ENCODE results near the gene ERVH48-1.
A peak's percentile ranks its signal among the peaks of the same experiment; 100 is the strongest.
"Not testable (repeated sequence)": the region's sequence is repeated elsewhere in the genome, so short reads cannot be mapped to it uniquely, and the experiment has no call there.

ERVH48-1 gene

GRCh38 chr21:42932378-42933136, 7.1 kb upstream of the ERVH48-1 start:
- not testable (repeated sequence) for H3K36me3 ChIP-seq (ENCODE audit: insufficient read depth, low read length); H3K9ac ChIP-seq (ENCODE audit: low read depth, low read length); H3K9me3 ChIP-seq (ENCODE audit: control insufficient read depth, insufficient read depth, low read length)
- peaks cover 21% of the 10 kb centered on the region for H3K4me1 ChIP-seq (ENCODE audit: insufficient read depth, low read length)

DNA sequence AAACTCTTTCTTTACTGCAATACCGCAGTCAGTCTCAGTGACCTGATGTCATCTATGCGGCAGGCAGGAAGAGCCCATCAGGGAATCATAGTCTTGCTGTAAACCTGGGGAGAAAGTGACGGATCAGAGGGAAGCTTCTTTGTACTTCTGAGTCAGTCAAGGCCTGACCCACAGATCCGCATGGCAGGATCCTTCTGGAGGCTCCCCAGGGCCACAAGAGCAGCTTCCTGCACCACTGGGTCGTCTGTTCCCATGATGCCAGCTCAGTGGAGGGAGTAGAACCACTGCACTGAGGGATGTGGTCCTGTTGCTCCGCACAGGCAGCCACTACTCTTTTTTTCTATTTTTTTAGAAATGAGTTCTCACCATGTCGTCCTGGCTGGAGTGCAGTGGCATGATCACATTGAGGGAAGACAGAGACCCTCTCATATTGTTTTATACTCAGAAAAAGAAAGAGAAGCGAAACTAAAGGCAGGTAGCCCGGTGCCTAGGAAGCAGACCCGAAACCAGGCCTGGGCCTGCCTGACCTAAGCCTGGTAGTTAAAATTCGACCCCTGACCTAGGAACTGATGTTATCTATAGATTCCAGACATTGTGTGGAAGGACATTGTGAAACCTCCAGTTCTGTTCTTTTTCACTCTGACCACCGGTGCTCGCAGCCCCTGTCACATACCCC, 6.3 kb upstream of the ERVH48-1 start:
- Histone ChIP-seq H3K36me3 (ENCODE audit: insufficient read depth, low read length) (no peaks in the 10 kb centered on the region), H3K9ac (ENCODE audit: low read depth, low read length) (0 out of 2 replicates have a peak overlapping the region, but pooled peaks have one; percentile 8), H3K9me3 (ENCODE audit: control insufficient read depth, insufficient read depth, low read length) (no peaks in the 10 kb centered on the region; the same call in 1 of the 2 replicates), H3K4me1 (ENCODE audit: insufficient read depth, low read length) (peaks cover 17% of the 10 kb centered on the region)

- Histone ChIP-seq H3K4me1 (ENCODE audit: insufficient read depth, low read length) (peaks cover 13% of the 10 kb centered on the region), H3K9me3 (ENCODE audit: control insufficient read depth, insufficient read depth, low read length) (no peaks in the 10 kb centered on the region; the same call in 1 of the 2 replicates), H3K36me3 (ENCODE audit: insufficient read depth, low read length) (no peaks in the 10 kb centered on the region), H3K9ac (ENCODE audit: low read depth, low read length) (no peak overlapping the region)
These were observed 4.5 kb upstream of the ERVH48-1 start for GRCh38 chr21:42929969-42930368.

DNA sequence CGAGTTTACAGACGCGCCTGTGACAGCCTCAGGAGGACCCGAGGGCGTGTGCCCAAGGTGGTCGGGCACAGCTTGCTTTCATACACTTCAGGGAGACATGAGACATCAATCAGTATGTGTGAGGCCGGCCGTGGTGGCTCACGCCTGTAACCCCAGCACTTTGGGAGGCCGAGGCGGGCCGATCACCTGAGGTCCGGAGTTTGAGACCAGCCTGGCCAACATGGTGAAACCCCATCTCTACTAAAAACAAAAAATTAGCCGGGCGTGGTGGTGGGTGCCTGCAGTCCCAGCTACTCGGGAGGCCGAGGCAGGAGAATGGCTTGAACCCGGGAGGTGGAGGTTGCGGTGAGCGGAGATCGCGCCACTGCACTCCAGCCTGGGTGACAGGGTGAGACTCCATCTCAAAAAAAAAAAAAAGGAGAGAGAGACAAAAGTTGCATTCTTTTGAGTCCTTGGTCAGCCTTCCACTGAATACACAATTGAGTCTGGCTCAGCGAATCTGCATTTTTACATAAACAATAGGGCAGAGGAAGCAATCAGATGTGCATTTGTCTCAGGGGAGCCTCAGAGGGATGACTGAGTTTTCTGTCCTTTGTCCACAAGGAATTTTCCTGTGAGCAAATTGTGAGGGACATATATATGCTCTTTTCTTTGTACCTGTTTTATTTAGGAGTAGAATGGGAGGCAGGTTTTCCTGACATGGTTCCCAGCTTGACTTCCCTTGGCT, 2.2 kb upstream of the ERVH48-1 start:
- H3K9me3 ChIP-seq (ENCODE audit: control insufficient read depth, insufficient read depth, low read length); H3K36me3 ChIP-seq (ENCODE audit: insufficient read depth, low read length): not testable (repeated sequence)
- peak overlapping the region; percentile 29; the same call in 1 of the 2 replicates for H3K9ac ChIP-seq (ENCODE audit: low read depth, low read length)
- peaks cover 22% of the 10 kb centered on the region for H3K4me1 ChIP-seq (ENCODE audit: insufficient read depth, low read length)

DNA sequence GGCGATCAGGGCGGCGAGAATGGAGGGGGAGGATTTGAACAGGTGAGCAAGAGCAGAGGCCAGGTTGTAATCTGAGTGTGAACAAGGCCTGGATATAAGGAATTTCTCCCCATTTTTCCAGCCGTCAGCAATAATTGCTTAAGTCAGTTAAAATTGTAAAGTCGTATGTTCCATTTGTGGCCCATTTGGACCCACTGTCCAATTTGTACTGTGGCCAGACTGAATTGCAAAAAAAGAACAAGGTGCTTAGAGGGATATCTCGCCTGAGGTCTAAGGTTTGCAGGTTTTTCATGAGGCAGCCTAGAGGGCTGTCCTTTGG, 1.0 kb downstream of the ERVH48-1 start:
- H3K9ac ChIP-seq (ENCODE audit: low read depth, low read length) = peak overlapping the region; percentile 77
- peaks cover 13% of the 10 kb centered on the region for H3K36me3 ChIP-seq (ENCODE audit: insufficient read depth, low read length)
- H3K9me3 ChIP-seq (ENCODE audit: control insufficient read depth, insufficient read depth, low read length) = no peaks in the 10 kb centered on the region; the same call in 1 of the 2 replicates
- peaks cover 15% of the 10 kb centered on the region; the same call in 1 of the 2 replicates for H3K4me1 ChIP-seq (ENCODE audit: insufficient read depth, low read length)

GRCh38 chr21:42923553-42924432, 1.6 kb downstream of the ERVH48-1 start:
- Histone ChIP-seq H3K9ac (ENCODE audit: low read depth, low read length) (peak overlapping the region; percentile 77), H3K36me3 (ENCODE audit: insufficient read depth, low read length) (peaks cover 13% of the 10 kb centered on the region), H3K4me1 (ENCODE audit: insufficient read depth, low read length) (peaks cover 15% of the 10 kb centered on the region; the same call in 1 of the 2 replicates), H3K9me3 (ENCODE audit: control insufficient read depth, insufficient read depth, low read length) (no peaks in the 10 kb centered on the region)

DNA sequence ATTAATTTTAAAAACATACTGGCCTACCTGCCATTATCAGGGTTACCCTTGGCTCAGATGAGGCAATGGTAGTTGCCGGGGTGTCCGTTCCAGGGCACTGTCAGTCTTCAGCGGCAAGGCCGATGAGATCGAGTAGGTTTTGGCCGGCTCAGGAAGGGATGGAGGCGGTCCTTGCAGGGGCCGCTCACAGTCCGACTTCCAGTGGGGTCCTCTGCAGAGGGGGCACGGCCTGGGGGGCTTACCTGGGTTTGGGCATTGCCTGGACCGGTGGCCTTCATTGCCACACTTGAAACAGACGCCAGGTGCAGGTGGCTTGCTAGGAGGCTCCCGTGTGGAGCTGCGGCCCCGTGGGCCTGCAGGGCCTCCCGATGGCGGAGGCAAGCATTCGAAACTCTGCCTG, 2.5 kb downstream of the ERVH48-1 start:
- no peaks in the 10 kb centered on the region for H3K9me3 ChIP-seq (ENCODE audit: control insufficient read depth, insufficient read depth, low read length)
- H3K4me1 ChIP-seq (ENCODE audit: insufficient read depth, low read length) = peaks cover 13% of the 10 kb centered on the region; the same call in 1 of the 2 replicates
- peaks cover 13% of the 10 kb centered on the region for H3K36me3 ChIP-seq (ENCODE audit: insufficient read depth, low read length)
- H3K9ac ChIP-seq (ENCODE audit: low read depth, low read length) = no peak overlapping the region

- peaks cover 13% of the 10 kb centered on the region for H3K36me3 ChIP-seq (ENCODE audit: insufficient read depth, low read length)
- no peaks in the 10 kb centered on the region for H3K9me3 ChIP-seq (ENCODE audit: control insufficient read depth, insufficient read depth, low read length)
- H3K9ac ChIP-seq (ENCODE audit: low read depth, low read length) = no peak overlapping the region
- peaks cover 9% of the 10 kb centered on the region; the same call in 1 of the 2 replicates for H3K4me1 ChIP-seq (ENCODE audit: insufficient read depth, low read length)
These were observed 3.5 kb downstream of the ERVH48-1 start for GRCh38 chr21:42921927-42922326.

- Histone ChIP-seq H3K9me3 (ENCODE audit: control insufficient read depth, insufficient read depth, low read length) (no peaks in the 10 kb centered on the region), H3K36me3 (ENCODE audit: insufficient read depth, low read length) (peaks cover 13% of the 10 kb centered on the region), H3K4me1 (ENCODE audit: insufficient read depth, low read length) (peaks cover under 1% of the 10 kb centered on the region; the same call in 1 of the 2 replicates), H3K9ac (ENCODE audit: low read depth, low read length) (no peak overlapping the region)
These were observed 7.1 kb downstream of the ERVH48-1 start for GRCh38 chr21:42918291-42918690.

DNA sequence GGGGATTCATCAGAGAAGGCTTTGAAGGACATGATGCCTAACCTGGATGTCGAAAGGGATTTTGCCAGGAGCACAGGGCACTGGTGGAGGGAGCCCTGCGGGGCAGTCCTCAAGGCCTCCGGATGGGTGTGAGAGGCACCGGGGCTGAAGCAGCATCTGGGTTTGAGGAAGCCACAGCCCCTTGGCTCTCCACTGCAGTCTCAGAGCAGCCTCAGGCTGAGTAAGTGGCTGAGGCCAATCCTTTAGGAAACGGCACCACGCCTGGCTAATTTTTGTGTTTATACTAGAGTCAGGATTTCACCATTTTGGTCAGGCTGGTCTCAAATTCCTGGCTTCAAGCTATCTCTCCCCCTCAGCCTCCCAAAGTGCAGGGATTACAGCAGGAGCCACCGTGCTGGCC, 12.0 kb downstream of the ERVH48-1 start:
- Histone ChIP-seq H3K9ac (ENCODE audit: low read depth, low read length) (no peak overlapping the region), H3K9me3 (ENCODE audit: control insufficient read depth, insufficient read depth, low read length) (no peaks in the 10 kb centered on the region), H3K4me1 (ENCODE audit: insufficient read depth, low read length) (no peaks in the 10 kb centered on the region), H3K36me3 (ENCODE audit: insufficient read depth, low read length) (peaks cover 9% of the 10 kb centered on the region)

DNA sequence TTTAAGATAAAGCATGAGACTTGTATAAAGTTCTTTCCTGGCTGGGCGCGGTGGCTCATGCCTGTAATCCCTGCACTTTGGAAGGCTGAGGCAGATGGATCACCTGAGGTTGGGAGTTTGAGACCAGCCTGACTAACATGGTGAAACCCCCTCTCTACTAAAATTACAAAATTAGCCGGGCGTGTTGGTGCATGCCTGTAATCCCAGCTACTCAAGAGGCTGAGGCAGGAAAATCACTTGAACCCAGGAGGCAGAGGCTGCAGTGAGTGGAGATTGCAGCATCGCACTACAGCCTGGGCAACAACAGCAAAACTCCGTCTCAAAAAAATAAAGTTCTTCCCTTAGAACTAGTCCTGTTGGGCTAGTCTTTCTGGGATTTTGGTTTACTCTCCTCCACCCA, 13.5 kb downstream of the ERVH48-1 start:
- not testable (repeated sequence) for H3K9me3 ChIP-seq (ENCODE audit: control insufficient read depth, insufficient read depth, low read length); H3K9ac ChIP-seq (ENCODE audit: low read depth, low read length); H3K4me1 ChIP-seq (ENCODE audit: insufficient read depth, low read length)
- peaks cover 11% of the 10 kb centered on the region for H3K36me3 ChIP-seq (ENCODE audit: insufficient read depth, low read length)

DNA sequence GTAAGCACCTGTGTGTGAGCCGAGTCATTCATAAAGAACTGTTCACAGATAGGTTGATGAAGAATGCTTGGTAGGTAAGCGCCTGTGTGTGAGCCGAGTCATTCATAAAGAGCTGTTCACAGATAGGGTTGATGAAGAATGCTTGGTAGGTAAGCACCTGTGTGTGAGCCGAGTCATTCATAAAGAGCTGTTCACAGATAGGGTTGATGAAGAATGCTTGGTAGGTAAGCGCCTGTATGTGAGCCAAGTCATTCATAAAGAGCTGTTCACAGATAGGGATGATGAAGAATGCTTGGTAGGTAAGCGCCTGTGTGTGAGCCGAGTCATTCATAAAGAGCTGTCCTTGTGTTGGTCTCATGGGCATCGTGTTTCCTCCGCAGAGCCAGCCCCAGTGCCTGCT, 16.9 kb downstream of the ERVH48-1 start:
- H3K4me1 ChIP-seq (ENCODE audit: insufficient read depth, low read length); H3K9ac ChIP-seq (ENCODE audit: low read depth, low read length); H3K9me3 ChIP-seq (ENCODE audit: control insufficient read depth, insufficient read depth, low read length): not testable (repeated sequence)
- peaks cover 31% of the 10 kb centered on the region for H3K36me3 ChIP-seq (ENCODE audit: insufficient read depth, low read length)

DNA sequence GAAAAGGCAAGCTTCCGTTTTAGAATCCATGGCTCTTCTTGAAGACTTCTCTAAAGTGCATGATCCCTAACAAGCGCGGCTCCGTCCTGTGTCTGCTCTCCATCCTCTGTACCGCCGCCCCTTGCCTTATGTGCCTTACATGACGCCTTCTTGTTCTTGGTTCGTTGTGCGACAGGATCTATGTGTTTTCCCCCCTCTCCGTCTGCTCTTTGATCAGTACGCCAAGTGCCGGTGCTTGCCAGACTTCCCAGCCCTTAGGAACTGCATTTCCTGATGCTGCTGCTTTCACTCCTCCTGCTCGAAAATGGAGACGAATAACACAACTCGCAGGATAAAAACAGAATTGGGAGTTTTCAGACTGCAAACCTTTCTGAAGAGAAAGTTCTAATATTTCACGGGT, 19.2 kb downstream of the ERVH48-1 start:
- peaks cover 45% of the 10 kb centered on the region for H3K36me3 ChIP-seq (ENCODE audit: insufficient read depth, low read length)
- no peaks in the 10 kb centered on the region; the same call in 1 of the 2 replicates for H3K9me3 ChIP-seq (ENCODE audit: control insufficient read depth, insufficient read depth, low read length)
- no peaks in the 10 kb centered on the region for H3K4me1 ChIP-seq (ENCODE audit: insufficient read depth, low read length)
- H3K9ac ChIP-seq (ENCODE audit: low read depth, low read length) = no peak overlapping the region

DNA sequence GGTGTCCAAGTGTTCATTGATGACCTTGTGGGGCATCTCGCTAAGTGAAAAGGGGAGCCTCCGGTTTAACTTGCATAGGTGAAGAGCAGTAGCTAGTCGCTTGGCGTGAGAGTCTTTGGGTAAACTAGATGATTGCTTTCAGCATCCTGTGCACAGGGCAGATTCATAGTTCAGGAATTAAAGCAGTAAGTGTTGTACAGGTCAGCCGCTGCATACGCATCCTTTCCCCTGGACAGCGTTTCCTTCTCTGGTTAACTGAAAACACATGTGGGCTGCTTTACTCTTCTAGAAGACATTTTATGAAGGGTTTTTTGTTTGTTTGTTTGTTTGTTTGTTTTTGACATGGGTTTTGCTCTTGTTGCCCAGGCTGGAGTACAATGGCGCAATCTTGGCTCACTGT, 20.2 kb downstream of the ERVH48-1 start:
- H3K9me3 ChIP-seq (ENCODE audit: control insufficient read depth, insufficient read depth, low read length) = no peaks in the 10 kb centered on the region; the same call in 1 of the 2 replicates
- H3K9ac ChIP-seq (ENCODE audit: low read depth, low read length) = no peak overlapping the region
- peaks cover 45% of the 10 kb centered on the region for H3K36me3 ChIP-seq (ENCODE audit: insufficient read depth, low read length)
- H3K4me1 ChIP-seq (ENCODE audit: insufficient read depth, low read length) = no peaks in the 10 kb centered on the region

Data from ES-I3 (cell line).